ENCODE results near the gene DNAJB6. TPM values are rescaled to one million over a fixed set of nuclear protein-coding genes. Genes with fewer than 3 reads are reported as not detected.

The DNAJB6 gene
- total and polyA plus RNA-seq, 2 of the 4 experiments (the other 2 are of a cell fraction): 93.4 to 165 TPM

DNA sequence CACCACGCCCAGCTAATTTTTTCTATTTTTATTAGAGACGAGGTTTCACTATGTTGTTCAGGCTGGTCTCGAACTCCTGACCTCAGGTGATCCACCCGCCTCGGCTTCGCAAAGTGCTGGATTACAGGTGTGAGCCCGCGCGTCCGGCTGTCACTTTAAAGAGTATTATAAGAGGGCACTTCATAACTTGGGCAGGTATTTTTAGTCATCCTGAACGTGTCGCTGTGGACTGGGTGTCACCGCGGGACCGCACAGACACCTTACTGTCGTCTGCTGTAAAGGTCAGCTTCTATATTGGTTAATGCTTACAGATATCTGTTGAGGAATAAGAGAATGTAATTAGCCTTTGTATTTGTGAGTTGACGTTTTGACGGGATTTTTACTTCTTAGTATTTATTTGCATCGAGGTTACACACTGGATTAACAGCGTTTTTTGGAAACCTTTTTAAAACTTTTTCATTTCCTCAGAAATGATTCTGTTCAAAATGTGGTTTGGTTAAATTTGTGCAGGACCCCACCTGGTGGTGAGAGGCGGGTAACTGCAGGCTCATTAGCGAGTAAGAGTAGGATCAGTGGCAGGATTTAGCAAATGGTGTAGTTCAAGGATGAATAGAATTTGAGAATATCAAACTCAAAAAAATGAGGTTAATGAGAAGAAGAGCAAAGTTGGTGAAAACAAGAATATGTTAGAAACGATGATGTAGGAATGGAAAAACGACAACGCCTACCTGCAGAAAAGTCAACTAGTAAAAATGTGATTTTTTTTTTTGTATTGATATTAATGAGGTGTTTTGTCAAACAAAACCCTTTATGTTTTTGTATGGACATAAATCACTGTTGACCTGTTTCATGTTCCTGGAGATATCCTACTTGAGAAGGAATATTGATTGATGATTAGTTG, 3.2 kb downstream of the DNAJB6 start:
- Histone ChIP-seq H2BK120ac (ENCODE audit: low read depth, low read length) (no peak overlapping the region), H3K9ac (ENCODE audit: low read depth, low read length) (peak overlapping the region; percentile 50), H3K56ac (ENCODE audit: extremely low read depth, insufficient read depth, low read length) (no peak overlapping the region), H3K23ac (ENCODE audit: low read depth, low read length) (no peak overlapping the region), H2BK20ac (ENCODE audit: low read depth, low read length) (no peak overlapping the region), H3K9me1 (ENCODE audit: insufficient read depth, low read length) (peaks cover 3% of the 10 kb centered on the region), H4K20me1 (ENCODE audit: insufficient read depth, low read length) (peaks cover 78% of the 10 kb centered on the region), H3K9me3 (ENCODE audit: control insufficient read depth, insufficient read depth, low read length) (no peaks in the 10 kb centered on the region), H3K36me3 (ENCODE audit: control insufficient read depth, insufficient read depth, low read length) (peaks cover 1% of the 10 kb centered on the region; the same call in 1 of the 2 replicates), H3K4me3 (ENCODE audit: insufficient read depth, low read depth, low read length) (no peak overlapping the region), H3K18ac (ENCODE audit: low read depth, low read length) (no peak overlapping the region), H2AFZ (replicated peaks; ENCODE audit: low read length, poor library complexity) (no peak overlapping the region), H2AK5ac (ENCODE audit: low read depth, low read length) (peak overlapping the region; percentile 20; the same call in 1 of the 2 replicates), H4K91ac (ENCODE audit: insufficient read depth, low read depth, low read length) (no peak overlapping the region; the same call in 1 of the 2 replicates), H2BK15ac (ENCODE audit: low read depth, low read length) (no peak overlapping the region), H4K8ac (ENCODE audit: low read depth in 2 of 2, low read length in 2 of 2) (no peak overlapping the region), H3K14ac (replicated peaks; ENCODE audit: low read depth, low read length) (no peak overlapping the region), H3K27ac (ENCODE audit: insufficient read depth, low read length) (no peak overlapping the region; the same call in 1 of the 2 replicates), H2BK5ac (ENCODE audit: low read depth, low read length, poor library complexity, severe bottlenecking) (peak overlapping the region; percentile 46), H3K4ac (ENCODE audit: low read depth, low read length) (peak overlapping the region; percentile 8), H4K5ac (ENCODE audit: low read depth, low read length) (no peak overlapping the region), H3K27me3 (ENCODE audit: control insufficient read depth, insufficient read depth, low read length) (no peaks in the 10 kb centered on the region), H3K79me1 (ENCODE audit: low read depth in 1 of 2, low read length in 2 of 2) (peaks cover 6 to 35% of the 10 kb centered on the region in 2 experiments; a peak in 3 of 4 replicates), H2AK9ac (replicated peaks; ENCODE audit: low read depth, low read length, poor library complexity) (no peak overlapping the region), H3K4me2 (ENCODE audit: low read depth, low read length) (peak overlapping the region; percentile 44; the same call in 1 of the 2 replicates), H3K4me1 (ENCODE audit: control insufficient read depth, insufficient read depth, low read length) (peaks cover 10% of the 10 kb centered on the region)
- in situ Hi-C loops (cut with MboI; ENCODE audit: low sequenced_read_pairs): loop anchor here (5.0 kb wide), 1 partner anchor 68 kb away; no protein-coding TSS in a partner anchor
- peak; percentile 74 for DNase-seq
- dilution Hi-C loops (cut with HindIII; ENCODE audit: low sequenced_read_pairs, unreplicated experiment): no loop called here
- ChIA-PET CTCF (interaction anchor here (0.7 kb wide), 1 partner anchor 67 kb away, joined by 4 read pairs; no protein-coding TSS in a partner anchor), POLR2A (ENCODE audit: unreplicated experiment) (no interaction called here)
- no TSS peak for BruUV-seq (replicated peaks)
- intact Hi-C loops (cut with micrococcal nuclease): loop anchor here (1.0 to 10.0 kb wide), 3 partner anchors 68 to 385 kb away; no protein-coding TSS in a partner anchor
- peak; percentile 27; the same call in 1 of the 2 replicates for ATAC-seq (ENCODE audit: low read depth)
- 52% methylated on average over 9 of the region's 25 CpGs; no CpG with 5 or more reads in 1 of the 2 experiments for WGBS, 2 experiments (ENCODE audit: extremely low coverage in 2 of 2, insufficient read length in 1 of 2)
- TF ChIP-seq MAFK (IDR thresholded peaks at IDR 0.05; ENCODE audit: low read depth, low read length) (no peak), SMC3 (IDR thresholded peaks at IDR 0.05; ENCODE audit: low read depth, low read length) (peak; percentile 69), CEBPB (IDR thresholded peaks at IDR 0.05; ENCODE audit: low read depth, low read length) (no peak), POLR2A (IDR thresholded peaks at IDR 0.05; ENCODE audit: low read depth, low read length) (no peak), RAD21 (IDR thresholded peaks at IDR 0.05; ENCODE audit: low read length) (peak; percentile 68), BHLHE40 (IDR thresholded peaks at IDR 0.05; ENCODE audit: low read depth, low read length) (no peak)
- TF ChIP-seq, protein P1, sequence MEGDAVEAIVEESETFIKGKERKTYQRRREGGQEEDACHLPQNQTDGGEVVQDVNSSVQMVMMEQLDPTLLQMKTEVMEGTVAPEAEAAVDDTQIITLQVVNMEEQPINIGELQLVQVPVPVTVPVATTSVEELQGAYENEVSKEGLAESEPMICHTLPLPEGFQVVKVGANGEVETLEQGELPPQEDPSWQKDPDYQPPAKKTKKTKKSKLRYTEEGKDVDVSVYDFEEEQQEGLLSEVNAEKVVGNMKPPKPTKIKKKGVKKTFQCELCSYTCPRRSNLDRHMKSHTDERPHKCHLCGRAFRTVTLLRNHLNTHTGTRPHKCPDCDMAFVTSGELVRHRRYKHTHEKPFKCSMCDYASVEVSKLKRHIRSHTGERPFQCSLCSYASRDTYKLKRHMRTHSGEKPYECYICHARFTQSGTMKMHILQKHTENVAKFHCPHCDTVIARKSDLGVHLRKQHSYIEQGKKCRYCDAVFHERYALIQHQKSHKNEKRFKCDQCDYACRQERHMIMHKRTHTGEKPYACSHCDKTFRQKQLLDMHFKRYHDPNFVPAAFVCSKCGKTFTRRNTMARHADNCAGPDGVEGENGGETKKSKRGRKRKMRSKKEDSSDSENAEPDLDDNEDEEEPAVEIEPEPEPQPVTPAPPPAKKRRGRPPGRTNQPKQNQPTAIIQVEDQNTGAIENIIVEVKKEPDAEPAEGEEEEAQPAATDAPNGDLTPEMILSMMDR (conservative IDR thresholded peaks at IDR 0.05; ENCODE audit: low read depth, low read length): peak; percentile 90

All from IMR-90 (cell line).